Superior temporal gyrus (tissue), 1 donor: ENCODE measurements around the gene XAB2.

Experiments used
- DNase-seq: peaks from one replicate; pipeline ENCODE4 v3.0.0-alpha.2; 2016; ENCODE audit errors: extremely low spot score

The XAB2 gene

GRCh38 chr19:7611541-7612279 is 17.6 kb downstream of the XAB2 start:
- no peak for DNase-seq

- DNase-seq: no peak
Measured at GRCh38 chr19:7610491-7611240, 18.7 kb downstream of the XAB2 start.

- no peak for DNase-seq
Measured at GRCh38 chr19:7607874-7608560, 21.3 kb downstream of the XAB2 start.

- no peak for DNase-seq
Measured at GRCh38 chr19:7607212-7607873, 22.0 kb downstream of the XAB2 start.

GRCh38 chr19:7606289-7606688 is 23.1 kb downstream of the XAB2 start:
- no peak for DNase-seq

GRCh38 chr19:7605490-7606222 is 23.7 kb downstream of the XAB2 start:
- no peak for DNase-seq

GRCh38 chr19:7603919-7604318 is 25.4 kb downstream of the XAB2 start:
- DNase-seq: no peak

GRCh38 chr19:7602935-7603497 is 26.3 kb downstream of the XAB2 start:
- DNase-seq: no peak

- DNase-seq: no peak
Measured at GRCh38 chr19:7602240-7602934, 27.0 kb downstream of the XAB2 start.

- DNase-seq: no peak
Measured at GRCh38 chr19:7600721-7601120, 28.6 kb downstream of the XAB2 start.

- DNase-seq: no peak
Measured at GRCh38 chr19:7598180-7598579, 31.2 kb downstream of the XAB2 start.

GRCh38 chr19:7597689-7598088 is 31.7 kb downstream of the XAB2 start:
- DNase-seq: no peak

- DNase-seq: no peak
Measured at GRCh38 chr19:7596211-7596937, 33.0 kb downstream of the XAB2 start.

GRCh38 chr19:7595466-7596133 is 33.7 kb downstream of the XAB2 start, which contains the start of gene CAMSAP3:
Gene CAMSAP3 (plus strand): TSS chr19:7595863. CDS start chr19:7596003, 140 bp downstream.
- DNase-seq: no peak

GRCh38 chr19:7590256-7590655 is 39.1 kb downstream of the XAB2 start:
- no peak for DNase-seq

- DNase-seq: no peak
Measured at GRCh38 chr19:7589822-7590221, 39.5 kb downstream of the XAB2 start.

GRCh38 chr19:7582446-7582845 is 46.9 kb downstream of the XAB2 start:
- no peak for DNase-seq

- DNase-seq: no peak
Measured at GRCh38 chr19:7579182-7579581, 50.2 kb downstream of the XAB2 start.

GRCh38 chr19:7578127-7578526 is 51.2 kb downstream of the XAB2 start:
- DNase-seq: no peak
